ENCODE results near the gene TTC4. TPM values are rescaled to one million over a fixed set of nuclear protein-coding genes. Genes with fewer than 3 reads are reported as not detected.

Gene TTC4
- total and polyA plus RNA-seq, 2 of the 4 experiments (the other 2 are of a cell fraction) = 21.6 to 27.1 TPM

- H4K8ac ChIP-seq (ENCODE audit: low read depth in 2 of 2, low read length in 2 of 2) = no peak overlapping the region
- ChIA-PET POLR2A (ENCODE audit: unreplicated experiment) (no interaction called here), CTCF (no interaction called here)
- no peak overlapping the region for H3K4me3 ChIP-seq (ENCODE audit: insufficient read depth, low read depth, low read length)
- in situ Hi-C loops (cut with MboI; ENCODE audit: low sequenced_read_pairs) (no loop called here), dilution Hi-C loops (cut with HindIII; ENCODE audit: low sequenced_read_pairs, unreplicated experiment) (no loop called here), intact Hi-C loops (cut with micrococcal nuclease) (no loop called here)
- H3K79me1 ChIP-seq (ENCODE audit: low read depth in 1 of 2, low read length in 2 of 2) = no peaks in the 10 kb centered on the region
- no peak overlapping the region for H2BK120ac ChIP-seq (ENCODE audit: low read depth, low read length)
- H2BK20ac ChIP-seq (ENCODE audit: low read depth, low read length) = no peak overlapping the region
- no peaks in the 10 kb centered on the region for H4K20me1 ChIP-seq (ENCODE audit: insufficient read depth, low read length)
- H3K56ac ChIP-seq (ENCODE audit: extremely low read depth, insufficient read depth, low read length) = no peak overlapping the region
- no peak overlapping the region for H3K18ac ChIP-seq (ENCODE audit: low read depth, low read length)
- no TSS peak for BruUV-seq (replicated peaks)
- H3K9ac ChIP-seq (ENCODE audit: low read depth, low read length) = no peak overlapping the region
- no peak overlapping the region for H2BK5ac ChIP-seq (ENCODE audit: low read depth, low read length, poor library complexity, severe bottlenecking)
- H3K4ac ChIP-seq (ENCODE audit: low read depth, low read length) = no peak overlapping the region
- H3K27ac ChIP-seq (ENCODE audit: insufficient read depth, low read length) = no peak overlapping the region
- no peak overlapping the region for H3K14ac ChIP-seq (replicated peaks; ENCODE audit: low read depth, low read length)
- no peak overlapping the region for H4K5ac ChIP-seq (ENCODE audit: low read depth, low read length)
- no peaks in the 10 kb centered on the region for H3K9me1 ChIP-seq (ENCODE audit: insufficient read depth, low read length)
- H3K23ac ChIP-seq (ENCODE audit: low read depth, low read length) = no peak overlapping the region
- H3K27me3 ChIP-seq (ENCODE audit: control insufficient read depth, insufficient read depth, low read length) = peaks cover 24% of the 10 kb centered on the region
- no CpG with 5 or more reads among the region's 2 CpGs for WGBS, 2 experiments (ENCODE audit: extremely low coverage in 2 of 2, insufficient read length in 1 of 2)
- H2AFZ ChIP-seq (replicated peaks; ENCODE audit: low read length, poor library complexity) = no peak overlapping the region
- no peak overlapping the region for H2AK9ac ChIP-seq (replicated peaks; ENCODE audit: low read depth, low read length, poor library complexity)
- DNase-seq = no peak
- TF ChIP-seq MAFK (IDR thresholded peaks at IDR 0.05; ENCODE audit: low read depth, low read length) = no peak
- no peak for TF ChIP-seq USF2 (IDR thresholded peaks at IDR 0.05; ENCODE audit: low read depth, low read length)
- no peak for TF ChIP-seq CHD1 (IDR thresholded peaks at IDR 0.05; ENCODE audit: low read depth, low read length)
- no peak for TF ChIP-seq RAD21 (IDR thresholded peaks at IDR 0.05; ENCODE audit: low read length)
- TF ChIP-seq POLR2A (IDR thresholded peaks at IDR 0.05; ENCODE audit: low read depth, low read length) = no peak
- TF ChIP-seq FOS (IDR thresholded peaks at IDR 0.05; ENCODE audit: low read depth, low read length) = no peak
- no peak for TF ChIP-seq NFE2L2 (IDR thresholded peaks at IDR 0.05; ENCODE audit: low read depth, low read length)
- TF ChIP-seq BHLHE40 (IDR thresholded peaks at IDR 0.05; ENCODE audit: low read depth, low read length) = no peak
- no peak for TF ChIP-seq CEBPB (IDR thresholded peaks at IDR 0.05; ENCODE audit: low read depth, low read length)
- H2AK5ac ChIP-seq (ENCODE audit: low read depth, low read length) = no peak overlapping the region
- no peak overlapping the region for H3K4me2 ChIP-seq (ENCODE audit: low read depth, low read length)
- peaks cover 4% of the 10 kb centered on the region; the same call in 1 of the 2 replicates for H3K9me3 ChIP-seq (ENCODE audit: control insufficient read depth, insufficient read depth, low read length)
- no peak for ATAC-seq (ENCODE audit: low read depth)
- no peak overlapping the region for H2BK15ac ChIP-seq (ENCODE audit: low read depth, low read length)
- no peak overlapping the region for H4K91ac ChIP-seq (ENCODE audit: insufficient read depth, low read depth, low read length)
- no peaks in the 10 kb centered on the region for H3K36me3 ChIP-seq (ENCODE audit: control insufficient read depth, insufficient read depth, low read length)
- H3K4me1 ChIP-seq (ENCODE audit: control insufficient read depth, insufficient read depth, low read length) = no peaks in the 10 kb centered on the region
Measured at GRCh38 chr1:54668567-54668966, 47.1 kb upstream of the TTC4 start.

Data from IMR-90 (cell line).